ENCODE measurements around the gene FBXO11.

GRCh38 chr2:47907039-47907781, 912 bp upstream of the FBXO11 start:
- TF ChIP-seq EP300 (IDR thresholded peaks at IDR 0.05) (no peak), CTCF (IDR thresholded peaks at IDR 0.05) (peak in 1 of 3 experiments; percentile 3)
